ENCODE data around the gene PIPOX. TPM values are rescaled to one million over a fixed set of nuclear protein-coding genes. Genes with fewer than 3 reads are reported as not detected.

Gene PIPOX
- total RNA-seq, 1 donor from 2014 or later = 1.7 TPM

DNA sequence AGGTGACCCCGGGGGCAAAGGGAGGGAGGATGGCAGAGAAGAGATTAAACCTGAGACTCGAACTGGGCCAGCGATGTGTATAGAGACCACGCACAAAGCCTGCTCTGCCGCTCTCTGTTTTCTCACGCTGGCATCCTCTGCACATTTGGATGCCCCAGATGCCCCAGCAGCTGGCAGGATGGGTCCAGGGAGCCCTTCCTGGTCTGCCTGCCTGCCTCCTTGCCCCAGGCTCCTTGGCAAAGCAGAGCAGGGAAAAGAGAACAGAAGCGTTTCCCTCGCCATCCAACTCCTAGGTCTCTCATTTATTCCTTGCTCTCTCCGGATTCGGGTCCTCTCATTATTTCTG lies 5.2 kb upstream of the PIPOX start:
- Histone ChIP-seq H3K4me3 (no peak overlapping the region), H3K27me3 (no peaks in the 10 kb centered on the region), H3K9me3 (no peaks in the 10 kb centered on the region), H3K27ac (no peak overlapping the region), H3K4me1 (no peaks in the 10 kb centered on the region), H3K36me3 (no peaks in the 10 kb centered on the region)
- TF ChIP-seq, protein P1, sequence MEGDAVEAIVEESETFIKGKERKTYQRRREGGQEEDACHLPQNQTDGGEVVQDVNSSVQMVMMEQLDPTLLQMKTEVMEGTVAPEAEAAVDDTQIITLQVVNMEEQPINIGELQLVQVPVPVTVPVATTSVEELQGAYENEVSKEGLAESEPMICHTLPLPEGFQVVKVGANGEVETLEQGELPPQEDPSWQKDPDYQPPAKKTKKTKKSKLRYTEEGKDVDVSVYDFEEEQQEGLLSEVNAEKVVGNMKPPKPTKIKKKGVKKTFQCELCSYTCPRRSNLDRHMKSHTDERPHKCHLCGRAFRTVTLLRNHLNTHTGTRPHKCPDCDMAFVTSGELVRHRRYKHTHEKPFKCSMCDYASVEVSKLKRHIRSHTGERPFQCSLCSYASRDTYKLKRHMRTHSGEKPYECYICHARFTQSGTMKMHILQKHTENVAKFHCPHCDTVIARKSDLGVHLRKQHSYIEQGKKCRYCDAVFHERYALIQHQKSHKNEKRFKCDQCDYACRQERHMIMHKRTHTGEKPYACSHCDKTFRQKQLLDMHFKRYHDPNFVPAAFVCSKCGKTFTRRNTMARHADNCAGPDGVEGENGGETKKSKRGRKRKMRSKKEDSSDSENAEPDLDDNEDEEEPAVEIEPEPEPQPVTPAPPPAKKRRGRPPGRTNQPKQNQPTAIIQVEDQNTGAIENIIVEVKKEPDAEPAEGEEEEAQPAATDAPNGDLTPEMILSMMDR (IDR thresholded peaks at IDR 0.05) = no peak
- no peak for TF ChIP-seq POLR2AphosphoS5 (IDR thresholded peaks at IDR 0.05; ENCODE audit: insufficient read depth in 1 of 2, low read depth in 1 of 2)
- TF ChIP-seq POLR2A (IDR thresholded peaks at IDR 0.05) = no peak
- intact Hi-C loops (cut with DNase I) = no loop called here
- no peak for DNase-seq (ENCODE audit: extremely low spot score in 2 of 2)

DNA sequence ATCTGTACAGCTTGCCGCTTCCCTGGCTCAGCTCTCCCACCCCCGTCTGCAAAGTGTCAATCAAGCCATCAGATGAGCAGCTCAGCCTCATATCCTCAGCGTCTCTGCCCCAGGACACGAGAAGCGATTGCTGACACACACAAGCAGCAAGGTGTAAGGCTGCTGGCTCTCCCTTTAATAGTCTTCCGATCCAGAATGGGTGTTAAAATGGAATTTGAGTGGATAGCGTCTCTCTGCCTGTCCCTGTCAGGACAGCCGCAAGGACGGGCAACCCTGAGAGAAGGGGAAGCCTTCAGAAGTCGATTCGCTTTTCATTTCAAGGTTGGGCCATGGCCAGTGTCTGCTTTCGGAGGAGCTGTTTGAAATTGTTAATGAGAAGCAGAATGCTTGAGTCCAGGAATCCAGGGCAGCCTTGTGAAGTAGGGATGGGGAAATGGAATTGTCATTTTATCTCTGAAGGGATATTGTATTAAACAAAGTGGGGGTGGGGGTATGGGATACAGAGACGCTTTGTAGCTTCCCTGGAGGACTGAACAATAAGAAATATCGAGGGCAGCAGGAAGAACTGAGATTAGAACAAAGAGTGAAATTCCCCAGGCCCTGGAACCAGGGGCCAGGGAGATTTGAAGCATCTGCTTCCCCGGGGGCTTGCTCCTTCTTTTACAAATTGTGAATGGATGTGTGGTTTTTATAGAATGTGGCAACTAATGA lies 4.7 kb upstream of the PIPOX start:
- no peak for DNase-seq (ENCODE audit: extremely low spot score in 2 of 2)
- intact Hi-C loops (cut with DNase I) = no loop called here
- no peaks in the 10 kb centered on the region for H3K4me1 ChIP-seq
- H3K4me3 ChIP-seq = no peak overlapping the region
- no peak overlapping the region for H3K27ac ChIP-seq
- no peaks in the 10 kb centered on the region for H3K9me3 ChIP-seq
- no peaks in the 10 kb centered on the region for H3K36me3 ChIP-seq
- H3K27me3 ChIP-seq = no peaks in the 10 kb centered on the region
- TF ChIP-seq, protein P1 (IDR thresholded peaks at IDR 0.05) = no peak
- no peak for TF ChIP-seq POLR2A (IDR thresholded peaks at IDR 0.05)
- TF ChIP-seq POLR2AphosphoS5 (IDR thresholded peaks at IDR 0.05; ENCODE audit: insufficient read depth in 1 of 2, low read depth in 1 of 2) = no peak

DNA sequence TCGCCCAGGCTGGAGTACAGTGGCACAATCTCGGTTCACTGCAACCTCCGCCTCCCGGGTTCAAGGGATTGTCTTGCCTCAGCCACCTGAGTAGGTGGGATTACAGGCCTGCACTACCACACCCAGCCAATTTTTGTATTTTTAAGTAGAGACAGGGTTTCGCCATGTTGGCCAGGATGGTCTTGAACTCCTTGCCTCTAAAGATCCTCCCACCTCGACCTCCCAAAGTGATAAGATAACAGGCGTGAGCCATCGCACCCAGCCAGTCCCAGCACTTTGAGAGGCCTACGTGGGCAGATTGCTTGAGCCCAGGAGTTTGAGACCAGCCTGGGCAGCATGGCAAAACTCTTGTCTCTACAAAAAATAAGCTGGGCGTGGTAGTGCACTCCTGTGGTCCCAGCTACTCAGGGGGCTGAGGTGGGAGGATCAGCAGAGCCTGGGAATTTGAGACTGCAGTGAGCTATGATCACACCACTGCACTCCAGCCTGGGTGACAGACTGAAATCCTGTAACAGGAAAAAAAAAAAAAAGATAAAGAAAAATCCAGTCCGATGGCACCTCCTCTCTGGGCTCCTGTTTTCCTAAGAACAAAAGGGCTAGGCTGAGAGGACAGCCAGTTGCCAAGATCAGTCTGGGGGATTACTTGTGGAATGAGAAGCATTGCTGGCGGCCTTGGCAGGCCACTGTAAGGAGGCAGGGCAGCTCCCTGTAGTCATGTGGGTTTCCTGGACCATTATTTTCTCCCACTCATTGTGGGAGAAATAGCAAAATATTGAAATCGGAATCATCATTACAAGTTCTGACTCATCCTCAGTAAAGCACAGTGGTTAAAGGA lies 3.0 kb upstream of the PIPOX start:
- Histone ChIP-seq H3K9me3 (no peaks in the 10 kb centered on the region), H3K36me3 (no peaks in the 10 kb centered on the region), H3K4me1 (no peaks in the 10 kb centered on the region), H3K27me3 (no peaks in the 10 kb centered on the region), H3K27ac (no peak overlapping the region), H3K4me3 (no peak overlapping the region)
- intact Hi-C loops (cut with DNase I) = no loop called here
- TF ChIP-seq POLR2A (IDR thresholded peaks at IDR 0.05) = no peak
- TF ChIP-seq, protein P1 (IDR thresholded peaks at IDR 0.05) = no peak
- no peak for TF ChIP-seq POLR2AphosphoS5 (IDR thresholded peaks at IDR 0.05; ENCODE audit: insufficient read depth in 1 of 2, low read depth in 1 of 2)
- no peak for DNase-seq (ENCODE audit: extremely low spot score in 2 of 2)

DNA sequence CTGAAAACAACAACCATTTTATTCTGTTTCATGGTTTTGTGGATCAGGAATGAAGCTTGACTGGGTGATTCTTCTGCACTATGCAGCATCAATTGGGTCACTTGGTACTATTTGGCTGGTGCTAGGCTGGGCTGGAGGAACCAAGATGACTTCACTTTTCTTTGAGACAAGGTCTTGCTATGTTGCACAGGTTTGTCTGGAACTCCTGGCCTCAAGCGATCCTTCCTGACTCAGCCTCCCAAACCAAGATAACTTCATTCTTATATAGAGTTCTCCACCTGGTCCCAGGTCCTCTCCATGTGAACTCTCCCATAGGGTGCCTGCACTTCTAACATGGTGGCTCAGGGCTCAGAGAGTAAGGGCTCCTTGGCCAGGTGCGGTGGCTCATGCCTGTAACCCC lies 1.9 kb upstream of the PIPOX start:
- Histone ChIP-seq H3K36me3 (no peaks in the 10 kb centered on the region), H3K4me1 (no peaks in the 10 kb centered on the region), H3K27me3 (no peaks in the 10 kb centered on the region), H3K9me3 (no peaks in the 10 kb centered on the region), H3K27ac (no peak overlapping the region), H3K4me3 (no peak overlapping the region)
- intact Hi-C loops (cut with DNase I) = no loop called here
- DNase-seq (ENCODE audit: extremely low spot score in 2 of 2) = no peak
- TF ChIP-seq POLR2AphosphoS5 (IDR thresholded peaks at IDR 0.05; ENCODE audit: insufficient read depth in 1 of 2, low read depth in 1 of 2) = no peak
- TF ChIP-seq, protein P1 (IDR thresholded peaks at IDR 0.05) = no peak
- no peak for TF ChIP-seq POLR2A (IDR thresholded peaks at IDR 0.05)

DNA sequence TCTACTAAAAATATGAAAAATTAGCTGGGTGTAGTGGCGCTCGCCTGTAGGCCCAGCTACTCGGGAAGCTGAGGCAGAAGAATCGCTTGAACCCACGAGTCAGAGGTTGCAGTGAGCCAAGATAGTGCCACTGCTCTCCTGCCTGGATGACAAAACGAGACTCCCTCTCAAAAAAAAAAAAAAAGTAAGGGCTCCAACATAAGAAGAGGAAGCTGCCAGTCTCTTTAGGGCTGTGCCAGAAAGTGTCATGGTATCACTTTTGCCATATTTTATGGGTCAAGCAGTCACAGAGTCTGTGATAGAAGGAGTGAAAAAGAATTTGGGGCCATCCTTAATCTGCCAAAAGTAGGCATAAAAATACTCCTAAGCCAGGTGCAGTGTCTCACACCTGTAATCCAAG lies 1.4 kb upstream of the PIPOX start:
- H3K27ac ChIP-seq = no peak overlapping the region
- H3K27me3 ChIP-seq = no peaks in the 10 kb centered on the region
- intact Hi-C loops (cut with DNase I) = no loop called here
- no peak for DNase-seq (ENCODE audit: extremely low spot score in 2 of 2)
- no peaks in the 10 kb centered on the region for H3K9me3 ChIP-seq
- no peaks in the 10 kb centered on the region for H3K4me1 ChIP-seq
- no peaks in the 10 kb centered on the region for H3K36me3 ChIP-seq
- TF ChIP-seq POLR2A (IDR thresholded peaks at IDR 0.05) = no peak
- TF ChIP-seq POLR2AphosphoS5 (IDR thresholded peaks at IDR 0.05; ENCODE audit: insufficient read depth in 1 of 2, low read depth in 1 of 2) = no peak
- TF ChIP-seq, protein P1 (IDR thresholded peaks at IDR 0.05) = no peak
- H3K4me3 ChIP-seq = no peak overlapping the region

Measured in vagina (tissue), 2 donors.